ENCODE results near the gene CUX1. TPM values are rescaled to one million over a fixed set of nuclear protein-coding genes. Genes with fewer than 3 reads are reported as not detected.
"Not testable (repeated sequence)": the region's sequence is repeated elsewhere in the genome, so short reads cannot be mapped to it uniquely, and the experiment has no call there.

The CUX1 gene
- total and polyA plus RNA-seq, 2 donors (not counting 1 experiment from before 2014, with no cell fraction given), result 10.8 to 86.5 TPM

GRCh38 chr7:101929256-101929655 is 111.8 kb downstream of the CUX1 start:
- Histone ChIP-seq H3K9me3 (ENCODE audit: control extremely low read depth in 1 of 3, control insufficient read depth in 2 of 3, insufficient read depth in 1 of 3, low read length in 2 of 3) (peaks cover 0 to 2% (median 0%) of the 10 kb centered on the region in 3 donors), H3K4me3 (ENCODE audit: control extremely low read depth in 1 of 5, extremely low read depth in 1 of 5, insufficient read depth in 1 of 5, low read depth in 2 of 5, low read length in 4 of 5) (no peak overlapping the region), H3K79me2 (ENCODE audit: control insufficient read depth, insufficient read depth, low read length) (peaks cover 59% of the 10 kb centered on the region), H3K9ac (ENCODE audit: low read length) (no peak overlapping the region), H4K20me1 (ENCODE audit: control insufficient read depth, insufficient read depth, low read length, poor library complexity, severe bottlenecking) (peaks cover 25% of the 10 kb centered on the region), H3K36me3 (replicated peaks in 1 of 2; ENCODE audit: control extremely low read depth in 1 of 2, control insufficient read depth in 1 of 2, extremely low read depth in 1 of 2, insufficient read depth in 2 of 2, low read length in 1 of 2) (peaks cover 0 to 4% of the 10 kb centered on the region in 2 experiments), H3K27me3 (replicated peaks in 1 of 4; ENCODE audit: control extremely low read depth in 1 of 4, control insufficient read depth in 3 of 4, insufficient read depth in 4 of 4, low read length in 3 of 4) (no peaks in the 10 kb centered on the region), H3K27ac (ENCODE audit: low read length in 2 of 2) (no peak overlapping the region), H3K4me2 (replicated peaks; ENCODE audit: low read depth, low read length, poor library complexity, severe bottlenecking) (no peak overlapping the region), H3K4me1 (ENCODE audit: control insufficient read depth in 2 of 2, insufficient read depth in 2 of 2, low read length in 2 of 2) (peaks cover 7% of the 10 kb centered on the region in 2 donors), H2AFZ (ENCODE audit: insufficient read depth, low read depth, low read length, poor library complexity, severe bottlenecking) (no peak overlapping the region)
- peaks cover 15% of the 10 kb centered on the region for H3K4me1 Mint-ChIP-seq
- no peak for ATAC-seq (ENCODE audit: low read depth)
- H3K9me3 Mint-ChIP-seq (ENCODE audit: insufficient read depth), result peaks cover 3% of the 10 kb centered on the region
- TF ChIP-seq, protein P1, sequence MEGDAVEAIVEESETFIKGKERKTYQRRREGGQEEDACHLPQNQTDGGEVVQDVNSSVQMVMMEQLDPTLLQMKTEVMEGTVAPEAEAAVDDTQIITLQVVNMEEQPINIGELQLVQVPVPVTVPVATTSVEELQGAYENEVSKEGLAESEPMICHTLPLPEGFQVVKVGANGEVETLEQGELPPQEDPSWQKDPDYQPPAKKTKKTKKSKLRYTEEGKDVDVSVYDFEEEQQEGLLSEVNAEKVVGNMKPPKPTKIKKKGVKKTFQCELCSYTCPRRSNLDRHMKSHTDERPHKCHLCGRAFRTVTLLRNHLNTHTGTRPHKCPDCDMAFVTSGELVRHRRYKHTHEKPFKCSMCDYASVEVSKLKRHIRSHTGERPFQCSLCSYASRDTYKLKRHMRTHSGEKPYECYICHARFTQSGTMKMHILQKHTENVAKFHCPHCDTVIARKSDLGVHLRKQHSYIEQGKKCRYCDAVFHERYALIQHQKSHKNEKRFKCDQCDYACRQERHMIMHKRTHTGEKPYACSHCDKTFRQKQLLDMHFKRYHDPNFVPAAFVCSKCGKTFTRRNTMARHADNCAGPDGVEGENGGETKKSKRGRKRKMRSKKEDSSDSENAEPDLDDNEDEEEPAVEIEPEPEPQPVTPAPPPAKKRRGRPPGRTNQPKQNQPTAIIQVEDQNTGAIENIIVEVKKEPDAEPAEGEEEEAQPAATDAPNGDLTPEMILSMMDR (IDR thresholded peaks at IDR 0.05), result no peak
- TF ChIP-seq EZH2 (IDR thresholded peaks at IDR 0.05; ENCODE audit: borderline replicate concordance, insufficient read depth, low read depth, low read length, poor library complexity, severe bottlenecking), result no peak
- intact Hi-C loops (cut with micrococcal nuclease), result no loop called here
- no CpG with 5 or more reads among the region's 4 CpGs for WGBS (ENCODE audit: insufficient coverage)
- no peak for DNase-seq
- H3K4me3 Mint-ChIP-seq, result no peak overlapping the region
- no peaks in the 10 kb centered on the region for H3K27me3 Mint-ChIP-seq
- ChIA-PET POLR2A (no interaction called here), CTCF (no interaction called here)
- no peak overlapping the region for H3K27ac Mint-ChIP-seq

DNA sequence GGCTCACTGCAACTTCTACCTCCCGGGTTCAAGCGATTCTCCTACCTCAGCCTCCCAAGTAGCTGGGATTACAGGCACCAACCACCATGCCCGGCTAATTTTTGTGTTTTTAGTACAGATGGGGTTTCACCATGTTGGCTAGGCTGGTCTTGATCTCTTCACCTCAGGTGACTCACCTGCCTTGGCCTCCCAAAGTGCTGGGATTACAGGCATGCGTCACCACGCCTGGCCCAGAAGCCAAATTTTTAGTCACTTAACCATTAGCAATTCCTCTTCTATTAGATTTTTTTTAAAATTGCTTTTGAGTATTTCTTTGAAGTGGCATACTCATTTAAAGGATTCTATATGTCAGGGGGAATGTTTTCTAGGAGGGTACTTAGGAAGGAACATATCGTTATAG is 112.5 kb downstream of the CUX1 start:
- H3K9ac ChIP-seq (ENCODE audit: low read length); POLR2A ChIA-PET; H2AFZ ChIP-seq (ENCODE audit: insufficient read depth, low read depth, low read length, poor library complexity, severe bottlenecking); H3K4me3 Mint-ChIP-seq; H3K4me3 ChIP-seq (ENCODE audit: control extremely low read depth in 1 of 5, extremely low read depth in 1 of 5, insufficient read depth in 1 of 5, low read depth in 2 of 5, low read length in 4 of 5); H3K27ac Mint-ChIP-seq; H3K36me3 ChIP-seq (replicated peaks in 1 of 2; ENCODE audit: control extremely low read depth in 1 of 2, control insufficient read depth in 1 of 2, extremely low read depth in 1 of 2, insufficient read depth in 2 of 2, low read length in 1 of 2); ATAC-seq (ENCODE audit: low read depth); H3K27me3 Mint-ChIP-seq; H3K4me2 ChIP-seq (replicated peaks; ENCODE audit: low read depth, low read length, poor library complexity, severe bottlenecking); H3K27ac ChIP-seq (ENCODE audit: low read length in 2 of 2); CTCF ChIA-PET; DNase-seq; H3K9me3 Mint-ChIP-seq (ENCODE audit: insufficient read depth); H3K27me3 ChIP-seq (replicated peaks in 1 of 4; ENCODE audit: control extremely low read depth in 1 of 4, control insufficient read depth in 3 of 4, insufficient read depth in 4 of 4, low read length in 3 of 4); H3K9me3 ChIP-seq (ENCODE audit: control extremely low read depth in 1 of 3, control insufficient read depth in 2 of 3, insufficient read depth in 1 of 3, low read length in 2 of 3): not testable (repeated sequence)
- Histone ChIP-seq H3K79me2 (ENCODE audit: control insufficient read depth, insufficient read depth, low read length) (peaks cover 59% of the 10 kb centered on the region), H3K4me1 (ENCODE audit: control insufficient read depth in 2 of 2, insufficient read depth in 2 of 2, low read length in 2 of 2) (peaks cover 9 to 12% of the 10 kb centered on the region in 2 donors), H4K20me1 (ENCODE audit: control insufficient read depth, insufficient read depth, low read length, poor library complexity, severe bottlenecking) (peaks cover 18% of the 10 kb centered on the region)
- WGBS (ENCODE audit: insufficient coverage), result 80% methylated on average over 1 of the region's 6 CpGs
- intact Hi-C loops (cut with micrococcal nuclease), result loop anchor here (10.0 kb wide), 1 partner anchor 55 kb away; no protein-coding TSS in a partner anchor
- peaks cover 19% of the 10 kb centered on the region for H3K4me1 Mint-ChIP-seq
